ENCODE measurements around the gene KRTAP5-5.
"Not testable (repeated sequence)": the region's sequence is repeated elsewhere in the genome, so short reads cannot be mapped to it uniquely, and the experiment has no call there.

KRTAP5-5 gene

DNA sequence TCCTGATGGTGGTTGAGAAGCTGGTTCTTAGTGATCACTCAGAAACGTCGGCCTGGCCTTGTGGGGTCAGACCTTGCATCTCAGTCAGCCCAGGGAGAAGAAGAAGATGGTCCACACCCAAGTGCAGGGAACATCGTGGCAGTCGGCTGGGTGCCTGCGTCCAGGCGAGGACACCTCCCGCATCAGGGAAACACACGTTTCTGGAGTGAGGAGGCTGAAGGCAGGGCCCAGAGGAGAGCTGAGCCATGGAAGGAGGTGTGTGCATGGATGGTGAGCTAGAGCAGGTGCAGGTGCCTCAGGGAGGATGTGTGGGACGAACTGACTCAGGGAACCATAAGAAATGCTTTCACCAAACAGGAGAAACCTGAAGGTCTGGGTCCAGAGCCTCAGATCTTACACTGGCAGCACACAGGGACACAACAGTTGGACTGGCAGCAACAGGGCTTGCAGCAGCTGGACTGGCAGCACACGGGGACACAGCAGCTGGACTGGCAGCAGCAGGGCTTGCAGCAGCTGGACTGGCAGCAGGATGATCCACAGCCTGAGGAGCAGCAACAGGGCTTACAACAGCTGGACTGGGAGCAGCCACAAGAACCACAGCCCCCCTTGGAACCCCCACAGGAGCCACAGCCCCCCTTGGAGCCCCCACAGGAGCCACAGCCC is 32.1 kb upstream of the KRTAP5-5 start:
- 0 out of 2 replicates have a peak, but pooled peaks cover 3% of the 10 kb centered on the region for H3K9me3 ChIP-seq (ENCODE audit: control insufficient read depth, insufficient read depth, low read length)
- H3K4me3 ChIP-seq (ENCODE audit: low read depth, low read length), result no peak overlapping the region
- no peak overlapping the region for H3K27ac ChIP-seq (ENCODE audit: low read depth, low read length)
- H3K27me3 ChIP-seq (ENCODE audit: control insufficient read depth, insufficient read depth, low read length), result peaks cover 4% of the 10 kb centered on the region; the same call in 1 of the 2 replicates
- H3K4me1 ChIP-seq (ENCODE audit: control insufficient read depth, insufficient read depth, low read length), result peaks cover 13% of the 10 kb centered on the region
- H3K36me3 ChIP-seq (ENCODE audit: control insufficient read depth, insufficient read depth, low read length), result no peaks in the 10 kb centered on the region
- no peak overlapping the region for H3K9ac ChIP-seq (ENCODE audit: low read depth, low read length)

DNA sequence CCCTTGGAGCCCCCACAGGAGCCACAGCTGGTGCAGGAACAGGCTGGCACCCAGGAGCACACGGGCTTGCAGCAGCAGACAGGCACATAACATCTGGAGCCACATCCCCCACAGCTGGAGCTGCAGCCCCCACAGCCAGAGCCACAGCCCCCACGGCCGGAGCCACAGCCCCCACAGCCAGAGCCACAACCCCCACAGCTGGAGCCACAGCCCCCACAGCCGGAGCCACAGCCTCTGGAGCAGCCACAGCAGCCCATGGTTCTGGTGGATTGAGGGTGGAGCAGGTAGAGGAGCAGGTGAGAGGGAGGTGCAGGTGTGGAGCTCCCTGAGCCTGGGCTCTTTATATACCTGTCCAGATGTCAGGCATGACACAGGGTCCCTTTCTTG is 31.6 kb upstream of the KRTAP5-5 start, which contains the start of gene KRTAP5-2:
KRTAP5-2 (minus strand) TSS at position 301 of the 387 bp plus-strand sequence; CDS start at position 257, 44 bp downstream.
- Histone ChIP-seq H3K9ac (ENCODE audit: low read depth, low read length) (no peak within 1 kb of the TSS), H3K27ac (ENCODE audit: low read depth, low read length) (no peak within 1 kb of the TSS), H3K9me3 (ENCODE audit: control insufficient read depth, insufficient read depth, low read length) (0 out of 2 replicates have a peak, but pooled peaks cover 3% of the 10 kb centered on the region), H3K4me3 (ENCODE audit: low read depth, low read length) (no peak within 1 kb of the TSS), H3K27me3 (ENCODE audit: control insufficient read depth, insufficient read depth, low read length) (peaks cover 4% of the 10 kb centered on the region; the same call in 1 of the 2 replicates), H3K4me1 (ENCODE audit: control insufficient read depth, insufficient read depth, low read length) (peaks cover 13% of the 10 kb centered on the region), H3K36me3 (ENCODE audit: control insufficient read depth, insufficient read depth, low read length) (no peaks in the 10 kb centered on the region)

DNA sequence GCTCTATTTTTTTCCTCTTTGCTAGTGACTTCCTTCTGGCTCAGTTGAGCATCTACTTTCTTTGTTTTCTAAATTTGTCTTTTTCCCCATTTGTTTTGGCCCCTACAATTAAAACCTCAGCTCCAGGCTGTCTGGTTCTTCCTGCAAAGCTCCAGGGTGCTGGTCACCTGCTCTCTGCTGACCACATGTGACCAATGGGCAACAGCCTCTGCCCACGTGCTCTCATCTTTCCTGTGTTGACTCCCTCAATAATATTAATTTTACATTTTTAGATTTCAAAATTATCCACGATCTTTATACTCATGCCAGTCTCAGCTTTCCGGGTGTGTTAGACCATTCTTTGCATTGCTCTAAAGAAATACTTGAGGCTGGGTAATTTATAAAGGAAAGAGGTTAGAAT is 31.2 kb upstream of the KRTAP5-5 start:
- not testable (repeated sequence) for H3K9ac ChIP-seq (ENCODE audit: low read depth, low read length); H3K36me3 ChIP-seq (ENCODE audit: control insufficient read depth, insufficient read depth, low read length); H3K4me3 ChIP-seq (ENCODE audit: low read depth, low read length); H3K9me3 ChIP-seq (ENCODE audit: control insufficient read depth, insufficient read depth, low read length); H3K27ac ChIP-seq (ENCODE audit: low read depth, low read length); H3K27me3 ChIP-seq (ENCODE audit: control insufficient read depth, insufficient read depth, low read length)
- H3K4me1 ChIP-seq (ENCODE audit: control insufficient read depth, insufficient read depth, low read length), result peaks cover 13% of the 10 kb centered on the region

DNA sequence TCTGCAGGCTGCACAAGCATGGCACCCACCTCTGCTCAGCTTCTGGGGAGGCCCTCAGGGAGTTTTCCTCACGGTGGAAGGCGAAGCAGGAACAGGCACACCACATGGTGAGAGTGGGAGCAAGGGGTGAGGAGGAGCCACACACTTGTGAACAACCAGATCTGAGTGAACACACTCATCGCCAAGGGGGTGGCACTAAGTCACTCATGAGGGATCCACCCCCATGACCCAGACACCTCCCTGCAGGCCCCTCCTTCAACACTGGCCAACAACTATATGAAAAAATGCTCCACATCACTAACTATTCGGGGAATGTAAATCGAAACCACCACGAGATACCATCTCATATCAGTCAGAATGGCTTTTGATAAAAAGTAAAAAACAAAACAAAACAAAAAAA is 30.8 kb upstream of the KRTAP5-5 start:
- peaks cover 13% of the 10 kb centered on the region for H3K4me1 ChIP-seq (ENCODE audit: control insufficient read depth, insufficient read depth, low read length)
- no peaks in the 10 kb centered on the region for H3K36me3 ChIP-seq (ENCODE audit: control insufficient read depth, insufficient read depth, low read length)
- H3K27ac ChIP-seq (ENCODE audit: low read depth, low read length), result no peak overlapping the region
- peaks cover 4% of the 10 kb centered on the region; the same call in 1 of the 2 replicates for H3K27me3 ChIP-seq (ENCODE audit: control insufficient read depth, insufficient read depth, low read length)
- 0 out of 2 replicates have a peak, but pooled peaks cover 3% of the 10 kb centered on the region for H3K9me3 ChIP-seq (ENCODE audit: control insufficient read depth, insufficient read depth, low read length)
- no peak overlapping the region for H3K4me3 ChIP-seq (ENCODE audit: low read depth, low read length)
- H3K9ac ChIP-seq (ENCODE audit: low read depth, low read length), result no peak overlapping the region

DNA sequence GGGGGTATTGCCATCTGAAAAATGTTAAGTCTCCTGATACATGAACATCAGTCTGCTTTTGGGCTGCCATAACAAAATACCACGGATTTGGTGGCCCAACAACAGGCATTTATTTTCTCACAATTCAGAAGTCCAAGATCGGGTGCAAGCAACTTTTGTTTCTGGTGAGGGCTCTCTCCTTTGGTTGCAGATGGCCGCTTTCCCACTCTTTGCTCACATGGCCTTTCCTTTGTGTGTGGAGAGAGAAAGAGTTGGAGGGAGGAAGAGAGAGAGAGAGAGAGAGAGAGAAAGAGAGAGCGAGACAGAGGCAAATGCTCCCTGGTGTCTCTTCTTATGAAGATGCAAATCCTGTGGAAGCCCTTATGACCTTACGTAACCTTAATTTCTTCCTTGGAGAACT is 28.9 kb upstream of the KRTAP5-5 start:
- Histone ChIP-seq H3K27me3 (ENCODE audit: control insufficient read depth, insufficient read depth, low read length) (peaks cover 4% of the 10 kb centered on the region; the same call in 1 of the 2 replicates), H3K36me3 (ENCODE audit: control insufficient read depth, insufficient read depth, low read length) (no peaks in the 10 kb centered on the region), H3K9me3 (ENCODE audit: control insufficient read depth, insufficient read depth, low read length) (0 out of 2 replicates have a peak, but pooled peaks cover 3% of the 10 kb centered on the region), H3K9ac (ENCODE audit: low read depth, low read length) (no peak overlapping the region), H3K4me3 (ENCODE audit: low read depth, low read length) (no peak overlapping the region), H3K4me1 (ENCODE audit: control insufficient read depth, insufficient read depth, low read length) (peaks cover 13% of the 10 kb centered on the region), H3K27ac (ENCODE audit: low read depth, low read length) (no peak overlapping the region)

DNA sequence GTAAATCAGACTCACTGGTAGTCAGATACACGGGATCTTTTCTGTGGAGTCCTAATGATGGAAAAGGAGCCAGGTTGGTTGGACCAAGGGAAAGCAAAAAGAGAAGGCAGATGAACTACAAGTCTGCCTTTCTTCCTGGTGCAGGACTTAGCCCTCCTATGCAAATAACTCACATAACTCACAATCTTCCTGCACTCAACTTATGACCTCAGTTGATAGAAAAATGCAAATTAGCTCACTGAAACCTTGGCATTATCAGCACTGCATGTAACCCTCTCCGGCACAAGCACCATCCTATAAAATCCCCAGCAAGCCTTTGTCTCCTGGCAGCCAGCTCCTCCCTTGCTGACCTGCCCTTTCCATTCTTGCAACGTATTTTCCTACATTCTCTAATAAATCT is 27.9 kb upstream of the KRTAP5-5 start:
- H3K4me3 ChIP-seq (ENCODE audit: low read depth, low read length); H3K9me3 ChIP-seq (ENCODE audit: control insufficient read depth, insufficient read depth, low read length); H3K27me3 ChIP-seq (ENCODE audit: control insufficient read depth, insufficient read depth, low read length): not testable (repeated sequence)

DNA sequence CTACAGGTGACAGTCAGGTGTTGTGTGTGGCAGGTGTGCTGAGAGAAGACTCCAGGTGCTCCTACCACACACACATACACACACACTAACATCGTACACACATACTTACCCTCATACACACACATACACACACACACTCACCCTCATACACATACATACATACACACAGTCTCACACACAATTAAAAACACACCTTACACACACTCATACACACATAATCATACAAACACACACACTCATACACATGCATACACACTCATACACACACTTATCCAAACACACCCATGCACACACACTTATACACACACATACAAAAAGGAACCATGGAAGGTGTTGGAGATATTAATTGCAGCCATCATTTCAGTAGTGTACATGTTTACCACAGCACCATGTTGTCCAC is 25.9 kb upstream of the KRTAP5-5 start:
- Histone ChIP-seq H3K4me3 (ENCODE audit: low read depth, low read length) (no peak overlapping the region), H3K9me3 (ENCODE audit: control insufficient read depth, insufficient read depth, low read length) (0 out of 2 replicates have a peak, but pooled peaks cover 3% of the 10 kb centered on the region), H3K4me1 (ENCODE audit: control insufficient read depth, insufficient read depth, low read length) (peaks cover 6% of the 10 kb centered on the region), H3K9ac (ENCODE audit: low read depth, low read length) (no peak overlapping the region), H3K36me3 (ENCODE audit: control insufficient read depth, insufficient read depth, low read length) (no peaks in the 10 kb centered on the region), H3K27me3 (ENCODE audit: control insufficient read depth, insufficient read depth, low read length) (no peaks in the 10 kb centered on the region; the same call in 1 of the 2 replicates), H3K27ac (ENCODE audit: low read depth, low read length) (no peak overlapping the region)

More for the DNA sequence above, 27.9 kb upstream of the KRTAP5-5 start:
- H3K9ac ChIP-seq (ENCODE audit: low read depth, low read length); H3K27ac ChIP-seq (ENCODE audit: low read depth, low read length); H3K36me3 ChIP-seq (ENCODE audit: control insufficient read depth, insufficient read depth, low read length); H3K4me1 ChIP-seq (ENCODE audit: control insufficient read depth, insufficient read depth, low read length): not testable (repeated sequence)

DNA sequence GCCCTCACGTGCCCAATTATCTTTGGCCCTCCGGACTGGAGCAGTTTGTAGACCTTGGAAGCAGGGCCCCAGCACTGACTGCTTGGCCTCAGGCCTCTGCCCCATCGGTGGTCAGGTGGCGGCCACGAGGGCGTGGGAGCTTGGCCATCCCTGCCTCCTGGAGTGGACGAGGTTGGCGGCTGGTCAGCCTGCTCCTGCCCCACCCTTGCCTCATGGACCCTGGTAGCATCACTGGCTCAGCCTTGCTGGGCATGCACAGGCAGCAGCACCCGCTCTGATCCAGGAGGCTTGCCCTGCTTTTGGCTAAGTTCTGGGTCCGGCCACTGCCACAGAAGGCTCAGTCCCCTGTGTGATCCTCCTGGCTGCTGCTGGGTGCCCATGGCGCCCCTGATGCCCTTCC is 25.4 kb upstream of the KRTAP5-5 start:
- no peaks in the 10 kb centered on the region; the same call in 1 of the 2 replicates for H3K27me3 ChIP-seq (ENCODE audit: control insufficient read depth, insufficient read depth, low read length)
- H3K9me3 ChIP-seq (ENCODE audit: control insufficient read depth, insufficient read depth, low read length), result 0 out of 2 replicates have a peak, but pooled peaks cover 3% of the 10 kb centered on the region
- no peak overlapping the region for H3K9ac ChIP-seq (ENCODE audit: low read depth, low read length)

DNA sequence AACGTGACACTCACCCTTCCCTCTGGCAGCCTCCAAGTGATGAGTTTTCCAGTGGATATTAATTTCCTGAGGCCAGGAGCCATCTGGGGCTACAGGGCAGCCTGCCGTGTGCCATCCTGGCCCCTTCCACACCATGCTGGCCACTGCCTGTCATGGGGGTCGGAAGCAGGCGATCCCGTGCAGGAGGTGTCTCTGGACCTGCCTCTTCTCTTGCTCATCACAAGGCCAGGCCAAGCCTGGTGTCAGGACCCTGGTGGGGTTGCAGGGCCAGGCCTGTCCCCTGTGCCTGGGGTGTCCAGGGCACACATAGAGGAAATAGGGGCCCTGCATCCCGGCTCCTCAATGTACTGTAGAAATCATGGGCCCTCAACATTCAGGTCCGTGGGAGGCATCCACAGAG is 24.9 kb upstream of the KRTAP5-5 start:
- 0 out of 2 replicates have a peak, but pooled peaks cover 4% of the 10 kb centered on the region for H3K9me3 ChIP-seq (ENCODE audit: control insufficient read depth, insufficient read depth, low read length)
- H3K4me1 ChIP-seq (ENCODE audit: control insufficient read depth, insufficient read depth, low read length), result peaks cover 6% of the 10 kb centered on the region
- H3K9ac ChIP-seq (ENCODE audit: low read depth, low read length), result no peak overlapping the region
- H3K27ac ChIP-seq (ENCODE audit: low read depth, low read length), result no peak overlapping the region
- H3K36me3 ChIP-seq (ENCODE audit: control insufficient read depth, insufficient read depth, low read length), result no peaks in the 10 kb centered on the region
- no peaks in the 10 kb centered on the region; the same call in 1 of the 2 replicates for H3K27me3 ChIP-seq (ENCODE audit: control insufficient read depth, insufficient read depth, low read length)
- no peak overlapping the region for H3K4me3 ChIP-seq (ENCODE audit: low read depth, low read length)

More for the DNA sequence above, 25.4 kb upstream of the KRTAP5-5 start:
- H3K4me3 ChIP-seq (ENCODE audit: low read depth, low read length), result no peak overlapping the region
- no peaks in the 10 kb centered on the region for H3K36me3 ChIP-seq (ENCODE audit: control insufficient read depth, insufficient read depth, low read length)
- H3K27ac ChIP-seq (ENCODE audit: low read depth, low read length), result no peak overlapping the region
- peaks cover 6% of the 10 kb centered on the region for H3K4me1 ChIP-seq (ENCODE audit: control insufficient read depth, insufficient read depth, low read length)

DNA sequence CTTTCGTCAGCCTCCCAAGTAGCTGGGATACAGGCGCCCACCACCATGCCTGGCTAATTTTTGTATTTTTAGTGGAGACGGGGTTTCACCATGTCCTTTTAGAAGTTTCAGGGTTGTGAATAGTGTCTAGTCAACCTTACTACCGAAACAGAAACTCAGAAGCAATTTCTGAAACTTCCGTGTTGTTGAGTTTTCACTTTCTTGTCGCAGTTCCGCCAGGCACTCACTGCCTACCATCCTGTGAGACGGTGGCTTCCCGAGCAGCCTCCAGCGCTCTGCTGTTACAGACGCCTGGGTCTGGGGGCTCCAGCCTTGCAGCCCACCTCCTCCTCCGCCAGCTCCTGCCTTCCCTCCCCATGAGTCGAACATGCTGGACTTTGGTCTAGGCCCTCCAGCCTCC is 23.7 kb upstream of the KRTAP5-5 start:
- H3K4me1 ChIP-seq (ENCODE audit: control insufficient read depth, insufficient read depth, low read length); H3K9me3 ChIP-seq (ENCODE audit: control insufficient read depth, insufficient read depth, low read length); H3K36me3 ChIP-seq (ENCODE audit: control insufficient read depth, insufficient read depth, low read length); H3K4me3 ChIP-seq (ENCODE audit: low read depth, low read length); H3K27me3 ChIP-seq (ENCODE audit: control insufficient read depth, insufficient read depth, low read length); H3K27ac ChIP-seq (ENCODE audit: low read depth, low read length); H3K9ac ChIP-seq (ENCODE audit: low read depth, low read length): not testable (repeated sequence)

DNA sequence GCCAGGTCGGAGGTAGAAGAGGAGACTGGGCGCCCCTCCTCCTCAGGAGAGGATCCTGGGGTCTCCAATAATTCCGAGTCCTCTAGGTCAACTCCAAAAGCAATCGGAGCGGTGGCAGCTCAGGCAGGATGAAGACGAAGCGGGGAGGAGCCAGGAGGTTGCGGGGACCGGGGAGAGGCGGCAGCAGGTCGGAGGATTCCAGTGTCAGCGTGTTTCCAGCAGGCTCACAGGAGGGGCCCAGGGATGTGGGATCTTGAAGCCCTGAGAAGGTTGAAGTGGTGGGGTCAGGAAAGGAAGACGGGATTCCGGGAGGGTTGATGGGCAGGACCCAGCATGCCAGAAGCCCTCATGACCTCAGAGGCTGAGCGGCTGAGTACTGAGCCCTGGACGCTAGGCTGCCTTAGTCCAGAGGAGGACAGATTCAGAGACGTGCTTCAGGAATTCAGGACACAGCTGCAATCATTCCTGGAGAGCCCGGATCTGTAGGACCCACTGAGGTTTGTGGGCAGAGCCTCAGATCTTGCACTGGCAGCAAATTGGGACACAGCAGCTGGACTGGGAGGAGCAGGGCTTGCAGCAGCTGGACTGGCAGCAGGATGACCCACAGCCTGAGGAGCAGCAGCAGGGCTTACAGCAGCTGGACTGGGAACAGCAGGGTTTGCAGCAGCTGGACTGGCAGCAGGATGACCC is 22.3 kb upstream of the KRTAP5-5 start:
- not testable (repeated sequence) for H3K9ac ChIP-seq (ENCODE audit: low read depth, low read length)

More for the DNA sequence above, 22.3 kb upstream of the KRTAP5-5 start:
- not testable (repeated sequence) for H3K9me3 ChIP-seq (ENCODE audit: control insufficient read depth, insufficient read depth, low read length); H3K4me3 ChIP-seq (ENCODE audit: low read depth, low read length); H3K36me3 ChIP-seq (ENCODE audit: control insufficient read depth, insufficient read depth, low read length); H3K27me3 ChIP-seq (ENCODE audit: control insufficient read depth, insufficient read depth, low read length); H3K4me1 ChIP-seq (ENCODE audit: control insufficient read depth, insufficient read depth, low read length); H3K27ac ChIP-seq (ENCODE audit: low read depth, low read length)

Data from HUES48 (cell line).